ENCODE results near the gene NXPH4.
A peak's percentile ranks its signal among the peaks of the same experiment; 100 is the strongest.

The NXPH4 gene

DNA sequence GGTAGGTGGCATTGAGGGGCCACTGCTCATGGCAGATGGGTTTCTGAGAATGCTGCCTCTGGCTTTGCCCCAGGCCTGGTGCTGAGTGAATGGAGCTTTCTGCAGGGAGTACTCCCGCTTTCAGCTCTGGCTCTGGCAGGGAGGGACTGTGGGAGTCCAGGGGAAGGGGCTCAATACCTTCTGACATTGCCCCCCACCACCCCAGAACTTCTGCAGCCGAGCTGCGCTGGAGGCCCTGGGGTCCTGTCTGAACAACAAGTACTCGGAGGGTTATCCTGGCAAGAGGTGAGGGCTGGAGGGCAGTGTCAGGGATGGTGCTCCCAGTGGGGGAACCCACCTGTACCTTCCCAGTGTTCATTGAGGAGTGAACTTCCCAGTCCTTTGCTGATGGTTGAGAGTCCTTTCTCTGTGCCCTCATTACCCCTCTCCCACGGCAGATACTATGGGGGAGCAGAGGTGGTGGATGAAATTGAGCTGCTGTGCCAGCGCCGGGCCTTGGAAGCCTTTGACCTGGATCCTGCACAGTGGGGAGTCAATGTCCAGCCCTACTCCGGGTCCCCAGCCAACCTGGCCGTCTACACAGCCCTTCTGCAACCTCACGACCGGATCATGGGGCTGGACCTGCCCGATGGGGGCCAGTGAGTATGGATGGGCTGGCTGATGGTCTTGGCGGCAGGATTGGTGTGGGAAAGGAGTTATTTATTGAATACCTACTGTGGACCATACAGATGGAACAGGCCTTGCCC, 14.9 kb downstream of the NXPH4 start:
- no peak for DNase-seq (ENCODE audit: low read depth in 2 of 2)

GRCh38 chr12:57232156-57232756, 15.7 kb downstream of the NXPH4 start:
- DNase-seq (ENCODE audit: low read depth in 2 of 2): no peak

DNA sequence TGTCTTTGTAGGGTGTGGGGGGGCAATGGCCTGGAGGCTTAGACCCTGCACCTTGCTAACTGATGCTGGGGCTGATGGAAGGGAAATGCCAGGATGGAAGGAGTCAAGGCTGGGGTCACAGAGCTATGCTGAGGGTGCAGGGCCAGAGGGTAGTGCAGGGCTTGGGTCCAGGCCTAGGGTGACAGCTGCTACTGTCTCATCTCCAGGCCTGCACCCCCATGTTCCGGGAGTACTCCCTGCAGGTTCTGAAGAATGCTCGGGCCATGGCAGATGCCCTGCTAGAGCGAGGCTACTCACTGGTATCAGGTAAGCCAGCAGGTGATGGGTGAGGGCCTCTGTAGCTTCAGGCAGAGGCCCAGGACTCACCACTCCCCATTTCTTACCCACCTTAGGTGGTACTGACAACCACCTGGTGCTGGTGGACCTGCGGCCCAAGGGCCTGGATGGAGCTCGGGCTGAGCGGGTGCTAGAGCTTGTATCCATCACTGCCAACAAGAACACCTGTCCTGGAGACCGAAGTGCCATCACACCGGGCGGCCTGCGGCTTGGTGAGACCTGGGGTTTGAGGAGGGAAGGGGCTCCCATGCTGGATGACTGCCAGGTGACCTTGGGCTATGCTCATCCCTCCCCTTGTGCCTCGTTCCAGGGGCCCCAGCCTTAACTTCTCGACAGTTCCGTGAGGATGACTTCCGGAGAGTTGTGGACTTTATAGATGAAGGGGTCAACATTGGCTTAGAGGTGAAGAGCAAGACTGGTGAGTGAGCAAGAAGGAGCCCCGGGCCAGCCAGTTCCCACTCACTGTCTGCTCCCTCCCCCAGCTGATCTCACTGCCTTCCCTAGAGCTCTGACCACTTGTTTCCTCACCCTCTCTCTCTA, 17.0 kb downstream of the NXPH4 start:
- no peak for DNase-seq (ENCODE audit: low read depth in 2 of 2)

GRCh38 chr12:57234233-57234570, 17.6 kb downstream of the NXPH4 start:
- no peak for DNase-seq (ENCODE audit: low read depth in 2 of 2)

DNA sequence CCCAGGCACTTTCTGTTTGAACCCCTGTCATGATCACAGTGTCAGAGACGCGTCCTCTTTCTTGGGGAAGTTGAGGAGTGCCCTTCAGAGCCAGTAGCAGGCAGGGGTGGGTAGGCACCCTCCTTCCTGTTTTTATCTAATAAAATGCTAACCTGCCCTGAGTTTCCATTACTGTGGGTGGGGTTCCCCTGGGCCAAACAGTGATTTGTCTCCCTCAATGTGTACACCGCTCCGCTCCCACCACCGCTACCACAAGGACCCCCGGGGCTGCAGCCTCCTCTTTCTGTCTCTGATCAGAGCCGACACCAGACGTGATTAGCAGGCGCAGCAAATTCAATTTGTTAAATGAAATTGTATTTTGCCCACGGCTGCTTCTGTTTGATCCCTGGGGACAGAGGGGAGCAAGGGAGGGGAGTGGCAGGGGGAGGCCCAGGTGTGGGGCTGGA, 18.0 kb downstream of the NXPH4 start:
- DNase-seq (ENCODE audit: low read depth in 2 of 2): no peak

GRCh38 chr12:57235017-57235727, 18.6 kb downstream of the NXPH4 start:
- no peak for DNase-seq (ENCODE audit: low read depth in 2 of 2)

DNA sequence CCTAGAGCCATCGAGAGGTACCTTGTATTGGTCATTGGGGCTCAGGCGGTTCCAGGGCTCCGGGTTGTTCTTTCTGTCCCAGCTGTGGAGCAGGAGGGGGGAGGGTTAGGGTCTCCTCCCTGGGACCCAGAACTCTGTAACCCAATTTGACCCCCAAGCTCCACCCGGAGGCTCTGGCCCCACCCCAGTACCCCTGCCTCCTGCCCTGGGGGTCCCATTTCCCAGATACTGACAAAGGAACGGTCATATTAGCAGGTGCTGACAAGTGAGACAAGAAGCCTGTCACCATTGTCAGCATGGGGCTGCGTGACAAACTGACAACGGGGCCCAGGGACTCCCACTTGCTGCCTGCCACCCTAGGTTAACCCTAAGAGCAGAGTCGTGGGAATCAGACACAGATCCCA, 19.1 kb downstream of the NXPH4 start:
- DNase-seq (ENCODE audit: low read depth in 2 of 2): no peak

- DNase-seq (ENCODE audit: low read depth in 2 of 2): no peak
Measured at GRCh38 chr12:57236201-57236924, 19.8 kb downstream of the NXPH4 start.

DNA sequence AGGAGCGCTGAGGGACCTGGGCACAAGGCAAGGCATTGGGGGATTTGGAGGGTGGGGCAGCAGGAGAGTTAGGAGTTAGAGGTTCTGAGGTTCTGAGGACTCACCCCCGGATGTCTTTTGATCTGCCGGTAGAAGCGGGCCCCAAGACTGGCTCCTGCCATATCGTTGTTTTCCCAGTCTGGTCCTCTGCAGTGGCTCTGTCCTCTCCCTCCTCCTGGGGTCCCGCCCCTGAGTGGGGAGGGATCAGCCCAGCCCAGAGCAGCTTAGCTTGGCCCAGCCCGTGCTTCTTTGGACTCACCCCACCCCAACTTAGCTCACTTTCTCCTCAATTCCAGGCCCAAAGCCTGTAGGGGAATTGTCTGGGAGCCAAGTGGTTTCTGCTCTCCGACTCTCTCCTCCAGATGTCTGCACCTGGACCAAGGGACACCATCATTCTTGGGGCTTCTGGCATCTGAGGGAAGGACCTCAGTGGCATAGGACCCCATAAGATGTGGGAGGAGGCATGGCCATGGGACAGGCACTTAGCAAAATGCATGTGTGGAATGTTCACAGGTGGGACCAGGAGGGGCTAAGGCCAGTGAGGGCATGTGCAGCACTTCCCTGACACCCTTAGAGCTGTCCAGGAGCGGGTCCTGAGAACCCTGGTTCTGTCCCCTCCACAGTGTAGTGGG, 20.5 kb downstream of the NXPH4 start:
- no peak for DNase-seq (ENCODE audit: low read depth in 2 of 2)

DNA sequence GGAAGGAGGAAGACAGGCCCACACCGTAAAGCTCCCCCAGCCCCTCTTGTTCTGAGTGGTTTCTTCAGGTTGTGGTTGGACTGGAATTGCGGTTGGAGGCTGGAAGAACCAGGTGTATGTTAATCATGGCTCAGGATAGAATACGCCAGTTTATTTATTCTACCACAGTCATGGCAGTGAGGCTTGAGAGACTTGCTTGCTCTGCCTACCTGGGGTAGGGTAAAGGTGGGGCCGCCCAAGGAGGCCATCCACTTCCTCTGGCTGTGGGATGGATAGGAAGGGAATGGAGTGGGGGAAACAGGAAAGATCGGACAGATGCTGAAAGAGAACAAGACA, 21.0 kb downstream of the NXPH4 start:
- no peak for DNase-seq (ENCODE audit: low read depth in 2 of 2)

- no peak for DNase-seq (ENCODE audit: low read depth in 2 of 2)
Measured at GRCh38 chr12:57237932-57238853, 21.6 kb downstream of the NXPH4 start.

DNA sequence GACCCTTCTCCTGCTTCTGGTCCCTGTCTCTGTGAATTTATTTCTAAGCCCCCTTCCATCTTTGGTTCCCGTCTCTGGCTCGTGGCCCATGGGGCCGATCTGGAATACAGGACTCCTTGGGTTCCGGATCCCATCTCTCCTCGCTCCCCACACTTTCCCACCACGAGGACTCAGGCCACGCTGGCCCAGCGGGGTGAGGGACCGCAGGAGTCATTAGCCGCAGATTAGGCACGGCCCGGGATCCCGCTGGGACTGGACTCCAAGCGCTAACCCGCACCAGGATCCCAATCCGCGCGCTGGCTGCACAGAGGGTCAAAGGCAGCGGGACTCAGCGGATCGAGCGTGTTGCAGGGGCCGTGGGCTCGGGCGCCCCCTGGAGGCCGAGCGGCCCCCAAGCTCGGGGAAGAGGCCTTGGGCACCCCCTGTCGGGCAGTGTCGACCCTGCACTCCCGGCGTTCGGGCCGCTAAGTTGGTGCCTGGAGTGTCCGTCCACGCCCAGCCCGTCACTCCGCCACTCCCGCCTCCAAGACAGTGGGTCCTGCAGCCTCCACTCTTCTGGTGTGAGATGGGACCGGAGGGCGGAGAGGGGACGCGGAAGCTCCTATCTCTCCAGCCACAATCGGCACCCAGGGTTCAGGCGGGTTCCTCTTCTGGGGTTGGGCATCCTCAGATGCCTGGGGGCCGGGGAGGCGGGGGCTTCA, 22.4 kb downstream of the NXPH4 start:
- DNase-seq (ENCODE audit: low read depth in 2 of 2): peak; percentile 68 to 87

DNA sequence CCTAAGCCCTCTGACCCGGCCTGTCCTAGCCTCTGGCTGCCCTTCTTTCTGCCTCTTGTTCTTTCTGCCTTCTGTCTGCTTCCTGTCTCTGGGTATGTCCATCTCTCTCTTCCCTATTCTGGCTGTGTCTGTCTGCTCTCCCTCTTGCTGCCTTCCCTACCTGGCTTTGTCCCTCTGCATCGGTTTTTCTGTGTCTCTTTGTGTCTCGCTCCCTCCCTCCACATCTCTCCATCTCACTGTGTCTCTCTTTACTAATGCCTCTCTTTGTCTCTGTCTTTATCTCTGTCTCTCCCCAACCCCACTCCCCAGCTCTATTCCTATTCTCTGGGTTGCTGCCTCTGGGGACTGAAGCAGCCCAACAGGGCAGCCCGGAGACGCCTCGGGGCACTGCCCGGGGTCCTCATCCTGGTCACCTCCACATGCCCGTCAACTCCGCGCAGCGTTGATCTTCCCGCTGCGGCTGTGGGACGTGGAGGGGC, 23.0 kb downstream of the NXPH4 start:
- no peak for DNase-seq (ENCODE audit: low read depth in 2 of 2)

- peak in 1 of 2 donors; percentile 45 for DNase-seq (ENCODE audit: low read depth in 2 of 2)
Measured at GRCh38 chr12:57240066-57240921, 23.7 kb downstream of the NXPH4 start.

DNA sequence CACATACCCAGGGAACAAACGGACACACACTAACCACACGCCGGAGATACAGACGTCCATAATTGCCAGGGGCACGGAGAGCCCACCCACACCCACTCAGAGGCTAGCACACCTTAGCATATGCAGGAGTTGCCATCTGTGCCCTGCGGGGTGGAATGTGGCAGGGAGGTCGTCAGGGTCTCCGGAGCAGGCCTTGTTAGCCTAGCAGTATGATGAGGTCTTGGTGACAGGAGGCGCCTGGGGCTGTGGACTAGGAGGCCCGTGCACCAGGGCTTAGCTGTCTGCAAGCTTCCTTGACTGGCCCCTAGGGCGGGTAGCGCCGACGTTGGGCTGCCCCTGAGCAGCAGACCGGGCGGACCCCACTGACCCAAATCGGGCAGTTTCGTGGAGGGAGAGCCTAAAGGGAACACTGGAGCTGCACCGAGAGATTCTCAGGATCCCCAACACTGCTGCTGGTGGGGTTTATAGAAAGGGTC, 24.4 kb downstream of the NXPH4 start:
- DNase-seq (ENCODE audit: low read depth in 2 of 2): no peak

GRCh38 chr12:57241402-57242310, 25.1 kb downstream of the NXPH4 start:
- DNase-seq (ENCODE audit: low read depth in 2 of 2): no peak

GRCh38 chr12:57242329-57242690, 25.7 kb downstream of the NXPH4 start:
- DNase-seq (ENCODE audit: low read depth in 2 of 2): no peak

Measured in stimulated activated CD4-positive, alpha-beta T cell treated with anti-CD3 and anti-CD28 coated beads, Interleukin-1b, Interleukin-23, amount 100 ng/mL, for 1 hour (primary cell).